ENCODE results near the gene KLHL40. TPM values are rescaled to one million over a fixed set of nuclear protein-coding genes. Genes with fewer than 3 reads are reported as not detected.

KLHL40 gene
- total and polyA plus RNA-seq, 5 experiments from 2014 or later = not detected

GRCh38 chr3:42706721-42707619 lies 21.6 kb downstream of the KLHL40 start:
- POLR2A ChIA-PET = no interaction called here
- no peaks in the 10 kb centered on the region for H3K36me3 Mint-ChIP-seq
- peaks cover 1 to 34% (median 14%) of the 10 kb centered on the region in 5 donors for H3K27me3 Mint-ChIP-seq
- H3K9me3 Mint-ChIP-seq = no peaks in the 10 kb centered on the region
- ATAC-seq (no peak), DNase-seq (no peak)
- H3K27ac Mint-ChIP-seq = no peak overlapping the region
- H3K4me1 Mint-ChIP-seq = peaks cover 0 to 2% (median 0%) of the 10 kb centered on the region in 4 donors
- H3K4me3 Mint-ChIP-seq = no peak overlapping the region

- H3K36me3 Mint-ChIP-seq = no peaks in the 10 kb centered on the region
- H3K27ac Mint-ChIP-seq = no peak overlapping the region
- ATAC-seq = no peak
- H3K4me3 Mint-ChIP-seq = no peak overlapping the region
- POLR2A ChIA-PET = no interaction called here
- peaks cover 1 to 33% (median 14%) of the 10 kb centered on the region in 5 donors for H3K27me3 Mint-ChIP-seq
- peaks cover 0 to 2% (median 0%) of the 10 kb centered on the region in 4 donors for H3K4me1 Mint-ChIP-seq
- no peak for DNase-seq
- no peaks in the 10 kb centered on the region for H3K9me3 Mint-ChIP-seq
Measured at GRCh38 chr3:42707620-42708355, 22.5 kb downstream of the KLHL40 start.

GRCh38 chr3:42708611-42709151 lies 23.3 kb downstream of the KLHL40 start:
- Mint-ChIP-seq H3K27ac (no peak overlapping the region), H3K9me3 (no peaks in the 10 kb centered on the region), H3K4me3 (no peak overlapping the region), H3K27me3 (peaks cover 1 to 24% (median 7%) of the 10 kb centered on the region in 5 donors), H3K4me1 (peaks cover 0 to 2% (median 0%) of the 10 kb centered on the region in 4 donors), H3K36me3 (no peaks in the 10 kb centered on the region)
- POLR2A ChIA-PET = no interaction called here
- no peak for DNase-seq
- ATAC-seq = no peak

- POLR2A ChIA-PET = no interaction called here
- peaks cover 1 to 20% (median 6%) of the 10 kb centered on the region in 5 donors for H3K27me3 Mint-ChIP-seq
- peaks cover 0 to 2% (median 0%) of the 10 kb centered on the region in 4 donors for H3K4me1 Mint-ChIP-seq
- H3K9me3 Mint-ChIP-seq = no peaks in the 10 kb centered on the region
- H3K36me3 Mint-ChIP-seq = no peaks in the 10 kb centered on the region
- DNase-seq (no peak), ATAC-seq (no peak)
- no peak overlapping the region for H3K4me3 Mint-ChIP-seq
- H3K27ac Mint-ChIP-seq = peak overlapping the region in 1 of 10 donors; percentile 27
Measured at GRCh38 chr3:42709621-42710020, 24.3 kb downstream of the KLHL40 start.

DNA sequence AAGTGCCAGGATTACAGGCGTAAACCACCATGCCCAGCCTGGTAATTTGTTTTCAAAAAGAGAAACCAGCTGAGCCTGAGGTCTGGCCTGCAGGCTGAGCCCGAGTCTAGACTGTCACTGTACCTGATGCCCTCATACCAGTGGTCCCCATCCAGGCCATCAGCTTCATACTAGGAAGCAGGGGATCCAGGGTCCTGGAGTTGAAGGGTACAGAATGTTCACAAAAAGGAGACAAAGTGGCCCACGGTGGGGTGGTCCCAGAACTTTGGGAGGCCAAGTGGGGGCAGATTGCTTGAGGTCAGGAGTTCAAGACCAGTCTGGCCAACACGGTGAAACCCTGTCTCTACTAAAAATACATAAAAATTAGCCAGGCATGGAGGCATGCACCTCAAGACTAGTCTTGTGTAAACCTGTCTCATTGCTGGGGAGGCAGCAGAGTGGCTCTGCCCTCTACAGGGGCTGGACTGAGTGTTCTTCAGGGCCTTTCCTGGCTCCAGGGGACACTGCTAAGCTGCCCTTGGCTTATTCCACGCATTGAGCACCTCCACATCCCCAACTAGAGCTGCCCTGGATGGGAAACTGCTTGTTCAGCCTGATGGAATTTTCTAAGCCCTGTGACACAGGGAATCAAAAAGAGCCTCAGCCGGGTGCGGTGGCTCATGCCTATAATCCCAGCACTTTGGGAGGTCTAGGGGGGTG lies 25.1 kb downstream of the KLHL40 start:
- Mint-ChIP-seq H3K4me3 (no peak overlapping the region), H3K4me1 (peaks cover 0 to 2% (median 0%) of the 10 kb centered on the region in 4 donors), H3K9me3 (no peaks in the 10 kb centered on the region), H3K27me3 (peaks cover 1 to 20% (median 4%) of the 10 kb centered on the region in 5 donors), H3K27ac (no peak overlapping the region), H3K36me3 (no peaks in the 10 kb centered on the region)
- ATAC-seq (no peak), DNase-seq (no peak)
- POLR2A ChIA-PET = no interaction called here

GRCh38 chr3:42711491-42712343 lies 26.4 kb downstream of the KLHL40 start:
- Mint-ChIP-seq H3K9me3 (no peaks in the 10 kb centered on the region), H3K36me3 (no peaks in the 10 kb centered on the region), H3K4me1 (peaks cover 0 to 2% (median 0%) of the 10 kb centered on the region in 4 donors), H3K4me3 (no peak overlapping the region), H3K27ac (no peak overlapping the region), H3K27me3 (peaks cover 1 to 20% (median 7%) of the 10 kb centered on the region in 5 donors)
- DNase-seq (no peak), ATAC-seq (no peak)
- POLR2A ChIA-PET = interaction anchor here (0.6 to 0.7 kb wide), 2 partner anchors 8 to 886 kb away, joined by 4 to 7 read pairs; no protein-coding TSS in a partner anchor

- Mint-ChIP-seq H3K36me3 (no peaks in the 10 kb centered on the region), H3K4me1 (peaks cover 0 to 2% (median 0%) of the 10 kb centered on the region in 4 donors), H3K27me3 (peaks cover 1 to 18% (median 7%) of the 10 kb centered on the region in 5 donors), H3K27ac (peak overlapping the region in 1 of 10 donors; percentile 44), H3K4me3 (no peak overlapping the region), H3K9me3 (no peaks in the 10 kb centered on the region)
- POLR2A ChIA-PET = no interaction called here
- ATAC-seq = no peak
- DNase-seq = no peak
Measured at GRCh38 chr3:42712344-42712648, 27.0 kb downstream of the KLHL40 start.

DNA sequence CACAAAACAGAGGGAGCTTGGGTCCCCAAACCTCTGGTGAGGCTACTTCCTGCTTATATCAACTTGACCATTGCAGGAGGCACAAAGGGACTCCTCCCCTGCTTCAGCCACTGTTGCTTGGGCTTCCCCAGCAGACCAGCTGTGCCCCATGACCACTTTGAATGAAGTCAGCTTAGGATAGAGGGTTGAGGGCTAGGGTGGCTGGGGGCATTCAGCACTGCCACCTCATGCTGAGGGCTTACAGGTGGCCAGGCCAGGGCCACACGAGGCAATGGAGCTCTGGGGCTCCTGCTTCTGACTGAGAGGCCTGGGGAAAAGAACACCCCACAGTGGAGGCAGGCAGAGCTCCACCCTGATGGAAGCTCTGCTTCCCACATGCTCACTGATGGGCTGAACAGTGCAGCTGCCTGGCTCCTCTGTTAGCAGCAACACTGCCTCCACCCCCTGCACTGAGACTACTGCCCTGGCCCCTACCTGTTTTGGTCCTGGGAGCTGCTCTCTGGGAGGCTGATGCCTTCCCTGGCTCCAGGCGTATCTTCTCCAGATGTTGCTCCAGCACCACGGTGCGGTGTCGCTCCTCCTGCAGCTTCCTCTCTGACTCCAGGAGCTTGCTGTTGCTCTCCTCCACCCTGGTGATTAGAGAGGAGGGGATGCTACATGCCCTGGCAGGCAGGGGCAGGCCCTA lies 27.5 kb downstream of the KLHL40 start:
- no peak for DNase-seq
- Mint-ChIP-seq H3K4me1 (peaks cover 0 to 2% (median 0%) of the 10 kb centered on the region in 4 donors), H3K4me3 (no peak overlapping the region), H3K9me3 (no peaks in the 10 kb centered on the region), H3K27me3 (peaks cover 1 to 13% (median 7%) of the 10 kb centered on the region in 5 donors), H3K36me3 (no peaks in the 10 kb centered on the region), H3K27ac (no peak overlapping the region)
- ATAC-seq = no peak
- POLR2A ChIA-PET = no interaction called here

DNA sequence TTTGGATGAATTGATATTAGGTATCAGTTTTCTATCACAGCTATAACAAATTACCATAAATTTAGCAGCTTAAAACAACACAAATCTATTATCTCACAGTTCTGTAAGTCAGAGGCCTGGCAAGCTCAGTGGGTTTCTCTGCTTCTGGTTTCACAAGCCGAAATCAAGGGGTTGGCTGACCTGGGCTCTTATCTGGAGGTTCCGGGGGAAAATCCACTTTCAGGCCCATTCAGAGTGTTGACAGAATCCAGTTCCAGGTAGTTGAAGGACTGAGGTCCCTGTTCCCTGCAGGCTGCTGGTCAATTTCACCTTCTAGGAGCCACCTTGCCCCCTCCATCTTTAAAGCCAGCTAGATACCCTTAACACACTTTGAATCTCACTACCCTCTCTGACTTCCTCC lies 28.4 kb downstream of the KLHL40 start:
- H3K9me3 Mint-ChIP-seq = no peaks in the 10 kb centered on the region

GRCh38 chr3:42714171-42714852 lies 29.0 kb downstream of the KLHL40 start:
- H3K27me3 Mint-ChIP-seq = peaks cover 0 to 10% (median 6%) of the 10 kb centered on the region in 5 donors
- no peaks in the 10 kb centered on the region for H3K9me3 Mint-ChIP-seq
- DNase-seq (no peak), ATAC-seq (no peak)
- no peak overlapping the region for H3K4me3 Mint-ChIP-seq
- no peak overlapping the region for H3K27ac Mint-ChIP-seq
- H3K4me1 Mint-ChIP-seq = peaks cover 0 to 2% (median 0%) of the 10 kb centered on the region in 4 donors
- no peaks in the 10 kb centered on the region for H3K36me3 Mint-ChIP-seq
- POLR2A ChIA-PET = no interaction called here

More for the DNA sequence above, 28.4 kb downstream of the KLHL40 start:
- H3K4me1 Mint-ChIP-seq = peaks cover 0 to 2% (median 0%) of the 10 kb centered on the region in 4 donors
- no peaks in the 10 kb centered on the region for H3K36me3 Mint-ChIP-seq
- no peak overlapping the region for H3K4me3 Mint-ChIP-seq
- no peak overlapping the region for H3K27ac Mint-ChIP-seq
- no peak for ATAC-seq
- no peak for DNase-seq
- peaks cover 1 to 12% (median 7%) of the 10 kb centered on the region in 5 donors for H3K27me3 Mint-ChIP-seq
- POLR2A ChIA-PET = no interaction called here

- DNase-seq = no peak
- POLR2A ChIA-PET = no interaction called here
- Mint-ChIP-seq H3K4me1 (peaks cover 0 to 2% (median 0%) of the 10 kb centered on the region in 4 donors), H3K27ac (no peak overlapping the region), H3K27me3 (peaks cover 0 to 8% (median 1%) of the 10 kb centered on the region in 5 donors), H3K36me3 (no peaks in the 10 kb centered on the region), H3K9me3 (no peaks in the 10 kb centered on the region), H3K4me3 (no peak overlapping the region)
- ATAC-seq = no peak
Measured at GRCh38 chr3:42717306-42717705, 32.0 kb downstream of the KLHL40 start.
